HCT116 (cell line): ENCODE data around the gene DNAJC10. TPM values are rescaled to one million over a fixed set of nuclear protein-coding genes. Genes with fewer than 3 reads are reported as not detected.

Experiments used
- ATAC-seq: fragments of 200-7000 bp; cut with Tn5 transposase; 2 replicates; pipeline ENCODE4 v1.9.1; 2020; ENCODE audit warnings: mild to moderate bottlenecking, moderate library complexity
- BruUV-seq: library from RNA; stranded (reverse); fragments of 400-500 nt; replicated peaks from 2 replicates; lab custom pipeline; 2021; lab: Mats Ljungman, UMichigan
- CTCF ChIA-PET: fragments of 300-600 bp; sonication (Branson Sonifier 250); formaldehyde crosslinking; loops from one replicate; lab custom pipeline; 2021; ENCODE audit warnings: antibody characterized with exemption; lab: Charles Lee
- POLR2A ChIA-PET: fragments of 300-600, 350-600 bp; sonication (Branson Sonifier 250); formaldehyde crosslinking; loops from one replicate; lab custom pipeline; 2021; ENCODE audit warnings: antibody characterized with exemption; lab: Charles Lee
- RAD21 ChIA-PET, 2 experiments: fragments of 300-600 bp; sonication (Branson Sonifier 250); formaldehyde crosslinking; loops; one replicate each; lab custom pipeline; 2023; ENCODE audit warnings: low total read pairs in 2 of 2; ENCODE audit not compliant: uncharacterized antibody in 2 of 2, unreplicated experiment in 2 of 2, low non-redundant PET in 1 of 2; lab: Charles Lee
- DNase-seq: peaks from one replicate; pipeline ENCODE4 v3.0.0-alpha.2; 2010; ENCODE audit warnings: low read depth, low spot score
- H2AFZ ChIP-seq: fragments of 200-600 bp; shearing (Covaris generic), sonication (generic); 2 replicates; pipeline ENCODE4 v1.6.1; 2017; ENCODE audit warnings: low read depth, mixed run types, mixed read lengths, antibody characterized with exemption, low read length; ENCODE audit not compliant: poor library complexity, severe bottlenecking
- H3K27ac ChIP-seq: 2 replicates; pipeline ENCODE4 v1.5.1; 2012; ENCODE audit warnings: low read depth, low read length
- H3K27me3 ChIP-seq: fragments of 200-600 bp; sonication (generic); 2 replicates; pipeline ENCODE4 v1.6.1; 2016; ENCODE audit warnings: mixed run types, low read length, mixed read lengths; ENCODE audit not compliant: insufficient read depth
- H3K36me3 ChIP-seq, 2 experiments: fragments of 200-500 bp in 1 of 2; fragments of 200-600 bp in 1 of 2; sonication (Bioruptor generic) in 1 of 2; sonication (generic) in 1 of 2; 2 replicates each; pipeline versions ENCODE4 v1.5.1 to v1.6.1; 2014 to 2016; ENCODE audit warnings: low read length in 2 of 2, inconsistent platforms in 1 of 2, mixed read lengths in 1 of 2, mixed run types in 1 of 2; ENCODE audit not compliant: insufficient read depth in 2 of 2, control insufficient read depth in 1 of 2
- H3K4me1 ChIP-seq, 2 experiments: fragments of 200-600 bp in 1 of 2; sonication (generic) in 1 of 2; 2 replicates each; pipeline versions ENCODE4 v1.5.1 to v1.6.1; 2012 to 2017; ENCODE audit warnings: low read length in 2 of 2, inconsistent platforms in 1 of 2, mild to moderate bottlenecking in 1 of 2, mixed read lengths in 1 of 2, mixed run types in 1 of 2, moderate library complexity in 1 of 2; ENCODE audit not compliant: insufficient read depth in 2 of 2, control insufficient read depth in 1 of 2
- H3K4me2 ChIP-seq: fragments of 200-600 bp; sonication (generic); 2 replicates; pipeline ENCODE4 v1.6.1; 2017; ENCODE audit warnings: mixed run types, low read length, mixed read lengths
- H3K4me3 ChIP-seq, 2 experiments: fragments of 200-600 bp in 1 of 2; sonication (generic) in 1 of 2; replicated peaks in 1 of 2; 2 replicates each; pipeline ENCODE4 v1.5.1; 2011 to 2016; ENCODE audit warnings: low read length in 2 of 2, control low read depth in 1 of 2, low read depth in 1 of 2, mild to moderate bottlenecking in 1 of 2, mixed read lengths in 1 of 2, mixed run types in 1 of 2
- H3K79me2 ChIP-seq: fragments of 200-600 bp; sonication (generic); 2 replicates; pipeline ENCODE4 v1.6.1; 2017; ENCODE audit warnings: mild to moderate bottlenecking, mixed run types, low read length, moderate library complexity, mixed read lengths; ENCODE audit not compliant: insufficient read depth
- H3K9ac ChIP-seq: fragments of 200-600 bp; sonication (generic); 2 replicates; pipeline ENCODE4 v1.6.1; 2016; ENCODE audit warnings: low read length, mixed read lengths
- H3K9me2 ChIP-seq: fragments of 200-600 bp; sonication (generic), shearing (Covaris generic); 2 replicates; pipeline ENCODE4 v1.6.1; 2017; ENCODE audit warnings: mixed run types, mild to moderate bottlenecking, moderate library complexity; ENCODE audit not compliant: insufficient read depth
- H3K9me3 ChIP-seq, 2 experiments: fragments of 200-500 bp in 1 of 2; fragments of 200-600 bp in 1 of 2; sonication (Bioruptor generic) in 1 of 2; sonication (generic) in 1 of 2; 2 replicates each; pipeline ENCODE4 v1.6.1; 2014 to 2017; ENCODE audit warnings: low read length in 2 of 2, mixed read lengths in 2 of 2, inconsistent platforms in 1 of 2, low read depth in 1 of 2, mild to moderate bottlenecking in 1 of 2, mixed run types in 1 of 2, moderate library complexity in 1 of 2; ENCODE audit not compliant: control insufficient read depth in 1 of 2, insufficient read depth in 1 of 2
- H4K20me1 ChIP-seq: fragments of 200-600 bp; sonication (generic), shearing (Covaris generic); 2 replicates; pipeline ENCODE4 v1.6.1; 2017; ENCODE audit warnings: mixed run types, mild to moderate bottlenecking, moderate library complexity; ENCODE audit not compliant: insufficient read depth
- CBX3 ChIP-seq: IDR thresholded peaks from 2 replicates; pipeline ENCODE4 v1.6.1; 2012; ENCODE audit warnings: low read depth
- EGR1 ChIP-seq: IDR thresholded peaks from 2 replicates; pipeline ENCODE4 v1.6.1; 2012; ENCODE audit warnings: low read depth
- ELF1 ChIP-seq: IDR thresholded peaks from 2 replicates; pipeline ENCODE4 v1.6.1; 2012; ENCODE audit warnings: low read depth, borderline replicate concordance
- EZH2 ChIP-seq: fragments of 200-600 bp; sonication (generic); IDR thresholded peaks from 2 replicates; pipeline ENCODE4 v1.6.1; 2017; ENCODE audit warnings: antibody characterized with exemption, mixed run types
- EZH2phosphoT487 ChIP-seq: fragments of 200-600 bp; IDR thresholded peaks from 2 replicates; pipeline ENCODE4 v1.6.1; 2018; ENCODE audit warnings: antibody characterized with exemption, borderline replicate concordance
- FOSL1 ChIP-seq: IDR thresholded peaks from 2 replicates; pipeline ENCODE4 v1.6.1; 2012; ENCODE audit warnings: low read depth
- POLR2AphosphoS5 ChIP-seq: IDR thresholded peaks from 2 replicates; pipeline ENCODE4 v1.6.1; 2011; ENCODE audit warnings: mild to moderate bottlenecking, low read depth, low read length, moderate library complexity
- SIN3A ChIP-seq: IDR thresholded peaks from 2 replicates; pipeline ENCODE4 v1.6.1; 2012; ENCODE audit warnings: low read depth
- ZNF274 ChIP-seq: fragments of 200-500 bp; sonication (Bioruptor generic); IDR thresholded peaks from 2 replicates; pipeline ENCODE4 v1.6.1; 2014; ENCODE audit warnings: mild to moderate bottlenecking, low read depth, low read length, inconsistent platforms
- intact Hi-C: fragments of 100-400 bp; cut with micrococcal nuclease; formaldehyde crosslinking; loops from 2 replicates; pipeline ENCODE4 v1.10.0; 2022
- total RNA-seq: library from RNA; stranded (reverse); gene quantifications from one replicate; pipeline ENCODE4 v1.2.1, GENCODE V29; 2021; ENCODE audit not compliant: unreplicated experiment
- TF ChIP-seq, protein P1 (sequence below): IDR thresholded peaks from 2 replicates; pipeline ENCODE4 v1.6.1; 2012
- TF ChIP-seq, protein P2 (sequence below): IDR thresholded peaks from 2 replicates; pipeline ENCODE4 v1.6.1; 2012; ENCODE audit warnings: low read depth
- TF ChIP-seq, protein P3 (sequence below): IDR thresholded peaks from 2 replicates; pipeline ENCODE4 v1.6.1; 2011; ENCODE audit warnings: mild to moderate bottlenecking, low read length, moderate library complexity; ENCODE audit not compliant: insufficient replicate concordance; ENCODE audit errors: extremely low read depth
- TF ChIP-seq, protein P4 (sequence below): IDR thresholded peaks from 2 replicates; pipeline ENCODE4 v1.6.1; 2012

Gene DNAJC10
- total RNA-seq, 1 experiment from 2014 or later: 80.4 TPM

DNA sequence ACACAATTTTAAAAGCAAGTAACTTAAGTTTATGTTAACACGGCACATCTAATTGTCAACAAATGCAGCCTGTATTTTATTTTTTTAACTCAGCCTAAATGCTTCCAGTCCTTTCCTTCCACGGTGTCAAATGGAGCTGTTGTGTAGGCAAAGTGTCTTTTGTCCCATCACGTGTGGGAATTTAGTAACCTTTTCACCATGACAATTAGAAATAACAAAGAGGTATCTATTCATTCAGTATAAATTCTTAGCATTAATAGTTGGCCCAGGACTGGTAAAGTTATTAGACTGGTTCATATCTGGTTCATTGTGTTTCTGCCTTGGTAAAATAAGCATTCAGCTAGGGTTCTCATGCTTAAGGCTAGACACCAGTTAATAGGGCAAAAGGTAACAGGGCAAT lies 102.4 kb downstream of the DNAJC10 start:
- ATAC-seq (no peak), DNase-seq (no peak)
- Histone ChIP-seq H3K4me1 (no peaks in the 10 kb centered on the region), H3K27ac (no peak overlapping the region), H3K9me2 (no peaks in the 10 kb centered on the region), H3K79me2 (no peaks in the 10 kb centered on the region), H3K36me3 (no peaks in the 10 kb centered on the region), H3K9ac (no peak overlapping the region), H4K20me1 (no peaks in the 10 kb centered on the region), H2AFZ (no peak overlapping the region), H3K4me2 (no peak overlapping the region), H3K27me3 (no peaks in the 10 kb centered on the region), H3K9me3 (no peaks in the 10 kb centered on the region), H3K4me3 (no peak overlapping the region)
- intact Hi-C loops: no loop called here
- TF ChIP-seq ELF1 (no peak), ZNF274 (no peak), CBX3 (no peak), EZH2phosphoT487 (no peak), EZH2 (no peak), EGR1 (no peak), FOSL1 (no peak), POLR2AphosphoS5 (no peak), SIN3A (no peak)
- TF ChIP-seq, protein P1, sequence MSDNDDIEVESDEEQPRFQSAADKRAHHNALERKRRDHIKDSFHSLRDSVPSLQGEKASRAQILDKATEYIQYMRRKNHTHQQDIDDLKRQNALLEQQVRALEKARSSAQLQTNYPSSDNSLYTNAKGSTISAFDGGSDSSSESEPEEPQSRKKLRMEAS: no peak
- TF ChIP-seq, protein P2, sequence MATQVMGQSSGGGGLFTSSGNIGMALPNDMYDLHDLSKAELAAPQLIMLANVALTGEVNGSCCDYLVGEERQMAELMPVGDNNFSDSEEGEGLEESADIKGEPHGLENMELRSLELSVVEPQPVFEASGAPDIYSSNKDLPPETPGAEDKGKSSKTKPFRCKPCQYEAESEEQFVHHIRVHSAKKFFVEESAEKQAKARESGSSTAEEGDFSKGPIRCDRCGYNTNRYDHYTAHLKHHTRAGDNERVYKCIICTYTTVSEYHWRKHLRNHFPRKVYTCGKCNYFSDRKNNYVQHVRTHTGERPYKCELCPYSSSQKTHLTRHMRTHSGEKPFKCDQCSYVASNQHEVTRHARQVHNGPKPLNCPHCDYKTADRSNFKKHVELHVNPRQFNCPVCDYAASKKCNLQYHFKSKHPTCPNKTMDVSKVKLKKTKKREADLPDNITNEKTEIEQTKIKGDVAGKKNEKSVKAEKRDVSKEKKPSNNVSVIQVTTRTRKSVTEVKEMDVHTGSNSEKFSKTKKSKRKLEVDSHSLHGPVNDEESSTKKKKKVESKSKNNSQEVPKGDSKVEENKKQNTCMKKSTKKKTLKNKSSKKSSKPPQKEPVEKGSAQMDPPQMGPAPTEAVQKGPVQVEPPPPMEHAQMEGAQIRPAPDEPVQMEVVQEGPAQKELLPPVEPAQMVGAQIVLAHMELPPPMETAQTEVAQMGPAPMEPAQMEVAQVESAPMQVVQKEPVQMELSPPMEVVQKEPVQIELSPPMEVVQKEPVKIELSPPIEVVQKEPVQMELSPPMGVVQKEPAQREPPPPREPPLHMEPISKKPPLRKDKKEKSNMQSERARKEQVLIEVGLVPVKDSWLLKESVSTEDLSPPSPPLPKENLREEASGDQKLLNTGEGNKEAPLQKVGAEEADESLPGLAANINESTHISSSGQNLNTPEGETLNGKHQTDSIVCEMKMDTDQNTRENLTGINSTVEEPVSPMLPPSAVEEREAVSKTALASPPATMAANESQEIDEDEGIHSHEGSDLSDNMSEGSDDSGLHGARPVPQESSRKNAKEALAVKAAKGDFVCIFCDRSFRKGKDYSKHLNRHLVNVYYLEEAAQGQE: no peak
- TF ChIP-seq, protein P3, sequence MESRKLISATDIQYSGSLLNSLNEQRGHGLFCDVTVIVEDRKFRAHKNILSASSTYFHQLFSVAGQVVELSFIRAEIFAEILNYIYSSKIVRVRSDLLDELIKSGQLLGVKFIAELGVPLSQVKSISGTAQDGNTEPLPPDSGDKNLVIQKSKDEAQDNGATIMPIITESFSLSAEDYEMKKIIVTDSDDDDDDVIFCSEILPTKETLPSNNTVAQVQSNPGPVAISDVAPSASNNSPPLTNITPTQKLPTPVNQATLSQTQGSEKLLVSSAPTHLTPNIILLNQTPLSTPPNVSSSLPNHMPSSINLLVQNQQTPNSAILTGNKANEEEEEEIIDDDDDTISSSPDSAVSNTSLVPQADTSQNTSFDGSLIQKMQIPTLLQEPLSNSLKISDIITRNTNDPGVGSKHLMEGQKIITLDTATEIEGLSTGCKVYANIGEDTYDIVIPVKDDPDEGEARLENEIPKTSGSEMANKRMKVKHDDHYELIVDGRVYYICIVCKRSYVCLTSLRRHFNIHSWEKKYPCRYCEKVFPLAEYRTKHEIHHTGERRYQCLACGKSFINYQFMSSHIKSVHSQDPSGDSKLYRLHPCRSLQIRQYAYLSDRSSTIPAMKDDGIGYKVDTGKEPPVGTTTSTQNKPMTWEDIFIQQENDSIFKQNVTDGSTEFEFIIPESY: no peak
- TF ChIP-seq, protein P4, sequence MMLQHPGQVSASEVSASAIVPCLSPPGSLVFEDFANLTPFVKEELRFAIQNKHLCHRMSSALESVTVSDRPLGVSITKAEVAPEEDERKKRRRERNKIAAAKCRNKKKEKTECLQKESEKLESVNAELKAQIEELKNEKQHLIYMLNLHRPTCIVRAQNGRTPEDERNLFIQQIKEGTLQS: no peak
- BruUV-seq: no TSS peak
- ChIA-PET RAD21 (no interaction called here), CTCF (no interaction called here), POLR2A (no interaction called here)
